Urothelium cell line (cell line): ENCODE results near the gene RBM6.
"Not testable (repeated sequence)": the region's sequence is repeated elsewhere in the genome, so short reads cannot be mapped to it uniquely, and the experiment has no call there.

Experiments
- DNase-seq: peaks from one replicate; pipeline ENCODE4 v3.0.0; 2011; ENCODE audit warnings: low spot score, mixed read lengths
- FAIRE-seq: peaks from 2 replicates; lab custom pipeline; 2011; peaks lifted over from hg19 to GRCh38; lab: Jason Lieb, UNC

The RBM6 gene

GRCh38 chr3:49968346-49968745 lies 28.4 kb downstream of the RBM6 start:
- FAIRE-seq (no peak), DNase-seq (no peak)

GRCh38 chr3:49972656-49973055 lies 32.7 kb downstream of the RBM6 start:
- no peak for DNase-seq
- no peak for FAIRE-seq

- no peak for FAIRE-seq
Observed at GRCh38 chr3:49976942-49977341, 37.0 kb downstream of the RBM6 start.

GRCh38 chr3:49984394-49984793 lies 44.4 kb downstream of the RBM6 start:
- FAIRE-seq (no peak), DNase-seq (no peak)

More at GRCh38 chr3:49976942-49977341, 37.0 kb downstream of the RBM6 start:
- no peak for DNase-seq

- no peak for FAIRE-seq
Observed at GRCh38 chr3:49992326-49992725, 52.4 kb downstream of the RBM6 start.

GRCh38 chr3:49994476-49994875 lies 54.5 kb downstream of the RBM6 start:
- FAIRE-seq (no peak), DNase-seq (no peak)

More at GRCh38 chr3:49992326-49992725, 52.4 kb downstream of the RBM6 start:
- DNase-seq, result no peak

- no peak for FAIRE-seq
- DNase-seq, result no peak
Observed at GRCh38 chr3:49996016-49996415, 56.1 kb downstream of the RBM6 start.

GRCh38 chr3:49997862-49998261 lies 57.9 kb downstream of the RBM6 start:
- no peak for DNase-seq
- FAIRE-seq, result no peak

GRCh38 chr3:49998326-49998725 lies 58.4 kb downstream of the RBM6 start:
- DNase-seq (no peak), FAIRE-seq (no peak)

GRCh38 chr3:50001511-50001910 lies 61.6 kb downstream of the RBM6 start:
- DNase-seq, result no peak
- FAIRE-seq, result no peak

GRCh38 chr3:50003216-50003615 lies 63.3 kb downstream of the RBM6 start:
- FAIRE-seq, result no peak
- DNase-seq, result no peak

- no peak for FAIRE-seq
- DNase-seq, result no peak
Observed at GRCh38 chr3:50003824-50004223, 63.9 kb downstream of the RBM6 start.

GRCh38 chr3:50008931-50009330 lies 69.0 kb downstream of the RBM6 start:
- peak; percentile 62 for FAIRE-seq

GRCh38 chr3:50010959-50011358 lies 71.0 kb downstream of the RBM6 start:
- no peak for FAIRE-seq
- DNase-seq, result no peak

More at GRCh38 chr3:50008931-50009330, 69.0 kb downstream of the RBM6 start:
- no peak for DNase-seq

- DNase-seq, result no peak
- FAIRE-seq, result no peak
Observed at GRCh38 chr3:50015918-50016317, 76.0 kb downstream of the RBM6 start.

- FAIRE-seq (no peak), DNase-seq (no peak)
Observed at GRCh38 chr3:50028346-50028745, 88.4 kb downstream of the RBM6 start.

GRCh38 chr3:50031201-50031600 lies 91.3 kb downstream of the RBM6 start:
- not testable (repeated sequence) for FAIRE-seq, DNase-seq

- DNase-seq (no peak), FAIRE-seq (no peak)
Observed at GRCh38 chr3:50044976-50045375, 105.0 kb downstream of the RBM6 start.

GRCh38 chr3:50047426-50047825 lies 107.5 kb downstream of the RBM6 start:
- DNase-seq, result no peak
- FAIRE-seq, result no peak

GRCh38 chr3:50050361-50050760 lies 110.4 kb downstream of the RBM6 start:
- no peak for FAIRE-seq
- no peak for DNase-seq

GRCh38 chr3:50057756-50058155 lies 117.8 kb downstream of the RBM6 start:
- no peak for DNase-seq
- FAIRE-seq, result no peak

GRCh38 chr3:50068134-50068533 lies 128.2 kb downstream of the RBM6 start:
- FAIRE-seq (no peak), DNase-seq (no peak)

- no peak for FAIRE-seq
Observed at GRCh38 chr3:50078091-50078490, 138.1 kb downstream of the RBM6 start.

GRCh38 chr3:50078622-50079021 lies 138.7 kb downstream of the RBM6 start:
- DNase-seq, result no peak
- no peak for FAIRE-seq

More at GRCh38 chr3:50078091-50078490, 138.1 kb downstream of the RBM6 start:
- no peak for DNase-seq
